ENCODE data around the gene SCP2D1.

SCP2D1 gene

DNA sequence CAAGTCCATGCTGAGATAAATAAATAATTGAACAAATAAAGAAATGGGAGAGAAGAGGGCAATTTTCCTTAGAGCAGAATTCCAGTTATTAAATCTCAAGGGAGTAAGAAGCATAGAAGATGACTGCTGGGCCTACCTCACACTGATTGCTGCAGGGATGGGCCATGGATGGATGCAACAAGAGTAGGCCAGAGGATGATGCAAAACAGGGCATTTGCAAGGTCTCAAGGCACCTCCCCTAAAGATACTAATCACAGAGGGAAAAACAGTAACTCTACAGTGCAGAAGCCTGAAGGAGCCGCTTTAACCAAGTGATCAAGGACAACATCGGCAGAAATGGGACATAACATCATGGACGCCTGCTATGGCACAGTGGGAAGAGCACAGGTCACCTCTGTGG, 1.7 kb upstream of the SCP2D1 start:
- H3K4me3 ChIP-seq (ENCODE audit: low read length), result no peak overlapping the region
- DNase-seq (ENCODE audit: low read depth), result no peak
- TF ChIP-seq, protein P1, sequence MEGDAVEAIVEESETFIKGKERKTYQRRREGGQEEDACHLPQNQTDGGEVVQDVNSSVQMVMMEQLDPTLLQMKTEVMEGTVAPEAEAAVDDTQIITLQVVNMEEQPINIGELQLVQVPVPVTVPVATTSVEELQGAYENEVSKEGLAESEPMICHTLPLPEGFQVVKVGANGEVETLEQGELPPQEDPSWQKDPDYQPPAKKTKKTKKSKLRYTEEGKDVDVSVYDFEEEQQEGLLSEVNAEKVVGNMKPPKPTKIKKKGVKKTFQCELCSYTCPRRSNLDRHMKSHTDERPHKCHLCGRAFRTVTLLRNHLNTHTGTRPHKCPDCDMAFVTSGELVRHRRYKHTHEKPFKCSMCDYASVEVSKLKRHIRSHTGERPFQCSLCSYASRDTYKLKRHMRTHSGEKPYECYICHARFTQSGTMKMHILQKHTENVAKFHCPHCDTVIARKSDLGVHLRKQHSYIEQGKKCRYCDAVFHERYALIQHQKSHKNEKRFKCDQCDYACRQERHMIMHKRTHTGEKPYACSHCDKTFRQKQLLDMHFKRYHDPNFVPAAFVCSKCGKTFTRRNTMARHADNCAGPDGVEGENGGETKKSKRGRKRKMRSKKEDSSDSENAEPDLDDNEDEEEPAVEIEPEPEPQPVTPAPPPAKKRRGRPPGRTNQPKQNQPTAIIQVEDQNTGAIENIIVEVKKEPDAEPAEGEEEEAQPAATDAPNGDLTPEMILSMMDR (conservative IDR thresholded peaks at IDR 0.05; ENCODE audit: low read depth, low read length), result no peak

DNA sequence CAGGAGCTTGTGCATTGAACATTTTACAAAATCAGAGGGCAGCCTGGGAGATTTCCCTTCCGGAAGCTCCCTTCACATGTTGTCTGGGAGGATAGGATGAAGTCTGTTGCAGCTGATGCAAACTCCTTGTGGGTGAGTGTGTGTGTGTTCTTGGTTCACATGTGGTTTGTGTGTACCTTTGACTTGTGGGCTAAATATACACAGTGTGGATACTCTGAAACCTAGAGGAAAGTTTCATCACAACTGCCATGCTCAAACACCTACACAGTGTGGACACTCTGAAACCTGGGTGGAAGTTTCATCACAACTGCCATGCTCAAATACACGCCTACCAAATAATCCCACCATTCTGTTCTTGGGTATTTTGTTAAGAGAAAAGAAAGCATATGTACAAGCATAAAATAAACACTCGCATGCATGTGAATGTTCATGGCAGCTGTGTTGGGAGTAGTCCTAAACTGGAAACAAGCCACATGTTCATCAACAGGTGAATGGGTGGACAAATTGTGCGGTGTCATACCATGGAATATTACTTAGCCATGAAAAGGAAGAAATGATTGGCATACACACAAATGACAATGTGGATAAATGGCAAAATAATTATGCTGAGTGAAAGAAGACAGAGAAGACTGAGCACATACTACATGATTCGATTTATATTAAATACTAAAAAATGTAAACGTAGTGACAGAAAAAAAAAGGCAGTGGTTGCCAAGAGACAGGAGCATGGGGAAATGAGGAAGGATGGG, 1.8 kb downstream of the SCP2D1 start:
- TF ChIP-seq, protein P1 (conservative IDR thresholded peaks at IDR 0.05; ENCODE audit: low read depth, low read length), result no peak

DNA sequence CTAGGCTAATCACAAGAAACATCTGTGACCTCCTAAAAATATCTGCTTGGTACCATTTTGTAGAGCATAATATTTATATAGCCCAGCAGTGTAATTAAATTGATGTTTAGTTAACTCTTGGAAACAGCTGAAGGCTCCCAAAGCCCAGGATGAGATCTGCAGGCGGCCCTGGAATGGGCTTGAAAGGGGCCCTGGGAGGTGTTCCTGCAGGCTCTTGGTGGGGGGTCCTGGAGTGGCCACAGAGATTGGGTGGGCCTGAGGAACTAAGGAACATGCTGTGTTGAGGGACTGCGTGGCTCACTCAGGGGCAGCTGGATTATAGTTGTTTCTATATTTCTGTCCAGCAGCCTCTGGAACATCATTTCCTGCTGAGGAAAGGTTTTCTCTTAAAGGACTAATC, 9.2 kb downstream of the SCP2D1 start:
- no peak overlapping the region for H3K4me3 ChIP-seq (ENCODE audit: low read length)
- DNase-seq (ENCODE audit: low read depth), result no peak
- TF ChIP-seq, protein P1 (conservative IDR thresholded peaks at IDR 0.05; ENCODE audit: low read depth, low read length), result no peak

More for the DNA sequence above, 1.8 kb downstream of the SCP2D1 start:
- H3K4me3 ChIP-seq (ENCODE audit: low read length), result no peak overlapping the region
- DNase-seq (ENCODE audit: low read depth), result no peak

DNA sequence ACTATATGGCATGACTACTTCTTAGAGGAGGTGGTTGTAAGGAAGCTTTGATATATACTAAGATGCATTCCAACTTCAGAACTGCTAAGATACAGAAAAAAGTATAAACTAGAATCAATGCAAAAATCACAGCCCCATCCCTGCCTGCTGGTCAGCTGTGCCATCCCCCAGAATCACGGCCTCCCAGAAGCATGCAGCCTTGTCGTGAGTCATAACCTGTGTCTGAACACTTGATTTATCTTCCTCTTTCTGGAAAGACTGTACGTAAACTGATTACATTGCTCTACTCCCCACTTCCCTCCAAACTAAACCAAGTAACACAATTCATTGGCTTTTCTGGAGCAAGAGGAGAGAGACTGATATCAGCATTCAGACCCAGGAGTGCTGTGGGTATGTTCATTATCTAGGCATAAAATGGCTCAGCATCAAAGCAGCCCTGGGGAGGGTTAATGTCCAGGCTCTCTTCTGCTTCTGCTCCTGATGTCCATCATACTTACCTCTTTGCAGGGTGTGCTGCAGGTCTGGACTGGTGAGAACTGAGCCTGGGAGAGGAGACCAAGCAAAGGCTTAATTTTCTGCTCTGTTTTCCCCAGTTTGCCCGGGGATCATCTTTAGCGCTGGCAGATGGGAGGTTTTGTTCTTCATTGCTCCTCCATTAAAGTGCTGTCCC, 18.4 kb downstream of the SCP2D1 start:
- no peak overlapping the region for H3K4me3 ChIP-seq (ENCODE audit: low read length)
- DNase-seq (ENCODE audit: low read depth), result no peak
- TF ChIP-seq, protein P1 (conservative IDR thresholded peaks at IDR 0.05; ENCODE audit: low read depth, low read length), result no peak

DNA sequence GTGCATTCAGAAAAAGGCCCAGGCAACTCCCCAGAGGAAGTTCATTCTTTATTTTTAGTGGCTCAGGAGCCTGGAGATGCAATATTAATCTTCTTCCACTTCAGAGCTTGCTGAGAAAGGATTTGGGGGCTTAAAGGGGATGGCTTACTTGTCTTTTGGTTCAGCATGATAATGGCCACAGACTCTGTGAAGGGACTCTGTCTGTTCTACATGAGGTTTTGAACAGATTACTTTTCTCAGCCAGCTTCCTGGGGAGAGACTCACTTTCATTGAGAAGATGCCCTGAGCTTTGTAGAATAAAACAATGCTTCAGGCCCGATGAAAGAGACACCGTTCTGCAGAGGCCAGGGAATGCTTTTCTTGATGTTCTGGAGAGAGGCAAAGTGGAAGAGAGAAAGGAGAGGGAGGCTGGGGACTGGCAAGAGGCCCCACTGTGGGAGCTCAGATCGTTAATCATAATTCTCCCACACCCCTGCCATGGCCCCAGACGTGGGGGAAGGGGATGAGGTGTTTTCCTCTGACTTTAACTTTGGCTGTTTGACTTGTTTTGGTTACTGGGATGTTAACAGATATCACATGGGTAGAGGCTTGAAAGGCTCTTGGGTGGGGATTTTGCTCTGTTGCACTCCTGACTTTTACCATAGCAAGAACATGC, 19.1 kb downstream of the SCP2D1 start:
- no peak for DNase-seq (ENCODE audit: low read depth)
- TF ChIP-seq, protein P1 (conservative IDR thresholded peaks at IDR 0.05; ENCODE audit: low read depth, low read length), result no peak
- H3K4me3 ChIP-seq (ENCODE audit: low read length), result no peak overlapping the region

DNA sequence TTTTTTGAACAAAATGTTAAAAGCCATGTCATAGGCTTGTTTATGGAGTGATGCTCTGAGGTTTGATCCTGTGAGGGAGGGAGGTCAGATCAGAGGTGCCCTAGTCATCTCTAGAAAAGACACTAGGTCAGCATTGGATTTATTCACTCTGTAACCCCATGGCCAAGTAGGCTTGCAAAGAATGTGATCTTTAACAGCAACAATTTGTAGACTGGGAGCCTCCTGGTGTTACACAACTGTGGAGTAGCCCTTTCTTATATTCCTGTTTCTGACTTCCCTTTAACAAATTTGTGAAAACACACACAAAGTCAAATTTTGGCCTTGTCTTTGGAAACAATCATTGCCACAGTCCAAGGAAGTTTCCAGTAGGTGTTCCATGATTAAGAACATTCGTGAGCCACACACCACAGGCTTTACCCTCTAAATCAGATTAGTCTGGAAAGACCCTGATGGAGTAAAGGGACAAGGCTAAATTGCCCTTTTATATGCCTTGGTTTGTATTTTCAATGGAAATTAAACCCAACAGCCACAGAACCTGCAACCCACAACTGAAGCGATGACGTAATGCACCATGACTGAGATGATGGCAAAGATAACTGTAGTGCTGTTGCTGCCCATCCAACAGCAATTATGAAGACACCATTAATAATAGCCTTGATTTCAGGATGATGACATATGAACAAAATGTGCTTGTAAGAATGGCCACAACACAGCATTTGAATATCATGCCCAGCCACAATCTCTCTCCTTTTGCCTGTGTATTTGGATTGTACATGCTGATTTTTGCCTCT, 22.1 kb downstream of the SCP2D1 start:
- DNase-seq (ENCODE audit: low read depth), result no peak
- TF ChIP-seq, protein P1 (conservative IDR thresholded peaks at IDR 0.05; ENCODE audit: low read depth, low read length), result no peak
- H3K4me3 ChIP-seq (ENCODE audit: low read length), result no peak overlapping the region
